PC-9 (cell line): ENCODE measurements around the gene GRIP2. TPM values are rescaled to one million over a fixed set of nuclear protein-coding genes. Genes with fewer than 3 reads are reported as not detected.

Experiments
- BruUV-seq: library from RNA; stranded (reverse); fragments of 400-500 nt; replicated peaks from 2 replicates; lab custom pipeline; 2021; lab: Mats Ljungman, UMichigan
- CTCF ChIA-PET: fragments of 300-600 bp; sonication (Branson Sonifier 250); formaldehyde crosslinking; loops from one replicate; lab custom pipeline; 2022; ENCODE audit warnings: antibody characterized with exemption; lab: Charles Lee
- POLR2A ChIA-PET: fragments of 300-600 bp; sonication (Branson Sonifier 250); formaldehyde crosslinking; loops from one replicate; lab custom pipeline; 2022; ENCODE audit warnings: antibody characterized with exemption; ENCODE audit not compliant: unreplicated experiment; lab: Charles Lee
- DNase-seq, 2 experiments: peaks; one replicate each; pipeline versions ENCODE4 v3.0.0 to v3.0.0-alpha.2; 2015 to 2022; ENCODE audit warnings: mixed read lengths in 1 of 2
- H2AFZ ChIP-seq: fragments of 200-600 bp; sonication (generic); 2 replicates; pipeline ENCODE4 v1.8.1; 2017; ENCODE audit warnings: antibody characterized with exemption
- H3F3A ChIP-seq: fragments of 200-600 bp; sonication (generic); 2 replicates; pipeline ENCODE4 v1.8.1; 2017; ENCODE audit warnings: antibody characterized with exemption, mild to moderate bottlenecking, low read depth; ENCODE audit not compliant: insufficient read depth
- H3K27ac ChIP-seq: fragments of 200-600 bp; sonication (generic); 2 replicates; pipeline ENCODE4 v1.6.1; 2016; ENCODE audit warnings: mixed run types
- H3K27me3 ChIP-seq: fragments of 200-600 bp; sonication (generic); 2 replicates; pipeline ENCODE4 v1.6.1; 2016; ENCODE audit warnings: low read depth, mixed run types; ENCODE audit not compliant: insufficient read depth
- H3K36me3 ChIP-seq: fragments of 200-600 bp; sonication (generic); 2 replicates; pipeline ENCODE4 v1.6.1; 2016; ENCODE audit warnings: low read depth, mixed run types
- H3K4me1 ChIP-seq: fragments of 200-600 bp; sonication (generic); replicated peaks from 2 replicates; pipeline ENCODE4 v1.6.1; 2016; ENCODE audit warnings: mixed run types; ENCODE audit not compliant: insufficient read depth
- H3K4me2 ChIP-seq: fragments of 200-600 bp; sonication (generic); 2 replicates; pipeline ENCODE4 v1.6.1; 2017; ENCODE audit warnings: mixed run types
- H3K4me3 ChIP-seq: fragments of 200-600 bp; sonication (generic); 2 replicates; pipeline ENCODE4 v1.6.1; 2016; ENCODE audit warnings: mixed run types
- H3K79me2 ChIP-seq: fragments of 200-600 bp; sonication (generic); 2 replicates; pipeline ENCODE4 v1.6.1; 2017; ENCODE audit warnings: low read depth, mixed run types
- H3K9me2 ChIP-seq: fragments of 200-600 bp; sonication (generic); 2 replicates; pipeline ENCODE4 v1.8.1; 2017; ENCODE audit warnings: mild to moderate bottlenecking; ENCODE audit not compliant: insufficient read depth
- H3K9me3 ChIP-seq: fragments of 200-600 bp; sonication (generic); 2 replicates; pipeline ENCODE4 v1.8.1; 2016; ENCODE audit warnings: low read depth; ENCODE audit not compliant: insufficient read depth
- H4K20me1 ChIP-seq: fragments of 200-600 bp; sonication (generic); 2 replicates; pipeline ENCODE4 v1.8.1; 2017; ENCODE audit not compliant: insufficient read depth
- EZH2 ChIP-seq: fragments of 200-600 bp; sonication (generic); IDR thresholded peaks from 2 replicates; pipeline ENCODE4 v1.8.0; 2017; ENCODE audit warnings: antibody characterized with exemption, low read depth
- intact Hi-C: fragments of 100-400 bp; cut with micrococcal nuclease; formaldehyde crosslinking; loops from one replicate; pipeline ENCODE4 v1.10.0; 2022; ENCODE audit not compliant: unreplicated experiment
- total RNA-seq: library from RNA; stranded (reverse); gene quantifications from 2 replicates; pipeline ENCODE4 v1.2.3, GENCODE V29; 2021
- TF ChIP-seq, protein P1 (sequence below): fragments of 200-600 bp; sonication (generic); conservative IDR thresholded peaks from 2 replicates; pipeline ENCODE4 v1.6.1; 2017; ENCODE audit warnings: mixed run types, antibody characterized with exemption, mild to moderate bottlenecking, moderate library complexity

GRIP2 gene
- total RNA-seq, 1 experiment from 2014 or later: not detected

DNA sequence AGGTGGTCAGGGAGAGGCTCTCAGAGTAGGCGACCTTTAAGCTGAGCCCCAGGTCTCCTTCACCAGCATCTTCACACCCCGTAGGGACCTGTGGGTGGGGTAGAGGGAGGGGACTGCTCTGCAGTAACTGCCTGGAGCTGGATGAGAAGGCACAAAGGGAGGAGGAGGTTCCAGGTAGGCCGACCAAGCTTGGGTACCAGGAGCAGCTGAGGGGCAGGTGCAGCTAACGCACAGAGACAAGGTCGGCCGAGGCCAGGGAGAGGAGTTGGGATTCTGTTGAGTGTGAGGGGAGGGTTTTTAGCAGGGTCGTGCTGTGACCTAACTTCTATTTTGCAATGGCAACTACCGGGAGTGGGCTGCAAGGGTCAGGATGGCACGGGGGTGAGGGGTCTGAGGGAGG, 5.9 kb upstream of the GRIP2 start:
- Histone ChIP-seq H3K79me2 (no peaks in the 10 kb centered on the region), H3K27ac (no peak overlapping the region), H3K4me1 (no peaks in the 10 kb centered on the region), H3K4me2 (no peak overlapping the region), H2AFZ (no peak overlapping the region), H3F3A (no peaks in the 10 kb centered on the region), H3K27me3 (peaks cover 47% of the 10 kb centered on the region), H3K36me3 (no peaks in the 10 kb centered on the region), H3K9me2 (no peaks in the 10 kb centered on the region), H3K9me3 (no peaks in the 10 kb centered on the region), H3K4me3 (no peak overlapping the region), H4K20me1 (no peaks in the 10 kb centered on the region)
- intact Hi-C loops: no loop called here
- POLR2A ChIA-PET: no interaction called here
- DNase-seq: no peak
- no peak for TF ChIP-seq EZH2
- TF ChIP-seq, protein P1, sequence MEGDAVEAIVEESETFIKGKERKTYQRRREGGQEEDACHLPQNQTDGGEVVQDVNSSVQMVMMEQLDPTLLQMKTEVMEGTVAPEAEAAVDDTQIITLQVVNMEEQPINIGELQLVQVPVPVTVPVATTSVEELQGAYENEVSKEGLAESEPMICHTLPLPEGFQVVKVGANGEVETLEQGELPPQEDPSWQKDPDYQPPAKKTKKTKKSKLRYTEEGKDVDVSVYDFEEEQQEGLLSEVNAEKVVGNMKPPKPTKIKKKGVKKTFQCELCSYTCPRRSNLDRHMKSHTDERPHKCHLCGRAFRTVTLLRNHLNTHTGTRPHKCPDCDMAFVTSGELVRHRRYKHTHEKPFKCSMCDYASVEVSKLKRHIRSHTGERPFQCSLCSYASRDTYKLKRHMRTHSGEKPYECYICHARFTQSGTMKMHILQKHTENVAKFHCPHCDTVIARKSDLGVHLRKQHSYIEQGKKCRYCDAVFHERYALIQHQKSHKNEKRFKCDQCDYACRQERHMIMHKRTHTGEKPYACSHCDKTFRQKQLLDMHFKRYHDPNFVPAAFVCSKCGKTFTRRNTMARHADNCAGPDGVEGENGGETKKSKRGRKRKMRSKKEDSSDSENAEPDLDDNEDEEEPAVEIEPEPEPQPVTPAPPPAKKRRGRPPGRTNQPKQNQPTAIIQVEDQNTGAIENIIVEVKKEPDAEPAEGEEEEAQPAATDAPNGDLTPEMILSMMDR: no peak
- no TSS peak for BruUV-seq
- CTCF ChIA-PET: interaction anchor here (0.6 kb wide), 1 partner anchor 274 kb away, joined by 3 read pairs; no protein-coding TSS in a partner anchor

DNA sequence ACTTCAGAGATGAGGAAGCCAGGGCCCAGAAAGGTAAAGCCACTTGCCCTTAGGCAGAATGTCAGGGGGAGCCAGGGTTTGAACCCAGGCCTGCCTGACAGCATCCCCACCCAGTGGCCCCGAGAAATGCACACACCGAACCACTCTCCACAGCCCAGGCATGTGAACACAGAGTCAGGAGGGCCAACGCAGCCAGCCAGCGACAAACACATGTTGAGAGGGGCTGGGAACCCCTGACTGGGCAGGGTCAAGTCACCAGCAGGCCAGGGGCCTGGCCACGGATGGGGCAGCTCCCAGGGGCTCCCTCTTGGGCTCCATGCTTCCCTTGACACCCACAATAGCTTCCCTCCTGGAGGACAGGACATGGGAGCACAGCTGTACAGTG, 5.1 kb upstream of the GRIP2 start:
- Histone ChIP-seq H4K20me1 (no peaks in the 10 kb centered on the region), H3K9me2 (no peaks in the 10 kb centered on the region), H3K4me1 (no peaks in the 10 kb centered on the region), H3K4me3 (no peak overlapping the region), H3K27me3 (peaks cover 47% of the 10 kb centered on the region), H3K79me2 (no peaks in the 10 kb centered on the region), H3K36me3 (no peaks in the 10 kb centered on the region), H3K9me3 (no peaks in the 10 kb centered on the region), H2AFZ (no peak overlapping the region), H3F3A (no peaks in the 10 kb centered on the region), H3K27ac (no peak overlapping the region), H3K4me2 (no peak overlapping the region)
- no TSS peak for BruUV-seq
- DNase-seq: no peak
- intact Hi-C loops: no loop called here
- TF ChIP-seq, protein P1: no peak
- no peak for TF ChIP-seq EZH2
- ChIA-PET CTCF (no interaction called here), POLR2A (no interaction called here)

DNA sequence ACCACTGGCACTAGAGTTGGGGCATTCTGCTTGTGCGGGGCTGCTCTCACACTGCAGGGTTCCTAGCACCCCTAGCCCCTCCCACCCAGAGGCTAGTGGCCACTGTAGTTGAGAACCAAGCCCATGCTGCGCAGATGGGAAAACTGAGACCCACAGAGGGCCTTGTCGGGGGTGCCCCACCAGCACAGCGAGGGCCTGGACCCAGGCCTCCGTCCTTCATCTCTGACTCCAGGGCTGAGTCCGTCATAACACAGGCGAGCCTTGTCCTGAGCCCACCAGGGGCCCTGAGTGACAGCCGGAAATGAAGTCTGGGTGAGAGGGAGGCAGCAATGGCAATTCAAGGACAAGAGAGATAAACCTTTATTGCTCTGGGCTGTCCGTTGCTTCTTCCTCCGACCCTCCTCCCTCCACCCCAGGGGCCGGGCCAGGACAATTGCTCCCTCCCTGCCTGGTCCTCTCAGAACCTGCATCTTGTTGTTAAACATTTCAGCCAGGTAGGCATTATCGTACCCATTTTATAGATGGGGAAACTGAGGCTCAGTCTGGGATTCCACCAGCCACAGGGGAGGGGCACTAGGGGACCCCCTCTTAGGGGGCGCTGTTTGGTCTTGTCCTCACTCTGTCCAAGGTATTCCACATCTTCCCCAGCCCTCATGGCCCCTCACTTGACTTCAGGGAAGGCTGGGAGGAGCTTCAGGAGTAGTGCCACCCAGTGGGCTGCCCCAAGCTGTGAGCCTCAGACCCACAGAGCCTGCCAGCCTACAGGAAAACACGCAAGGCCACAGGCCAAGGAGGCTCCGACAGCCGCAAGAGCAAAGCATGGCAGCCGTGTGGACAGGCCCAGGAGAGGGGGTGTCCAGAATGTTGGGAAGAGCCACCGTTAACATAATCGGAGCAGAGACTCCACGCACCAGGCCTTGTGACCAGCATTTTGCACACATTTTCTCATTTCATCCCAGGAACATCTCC, 4.4 kb upstream of the GRIP2 start:
- no TSS peak for BruUV-seq
- peaks cover 46% of the 10 kb centered on the region for H3K27me3 ChIP-seq
- CTCF ChIA-PET: no interaction called here

More for the DNA sequence above, 4.4 kb upstream of the GRIP2 start:
- no peaks in the 10 kb centered on the region for H3K4me1 ChIP-seq
- no peak overlapping the region for H2AFZ ChIP-seq
- no peak for TF ChIP-seq EZH2
- TF ChIP-seq, protein P1: no peak
- H3K4me2 ChIP-seq: no peak overlapping the region
- H3F3A ChIP-seq: no peaks in the 10 kb centered on the region
- POLR2A ChIA-PET: no interaction called here
- H3K36me3 ChIP-seq: no peaks in the 10 kb centered on the region
- no peaks in the 10 kb centered on the region for H4K20me1 ChIP-seq
- no peak for DNase-seq
- H3K79me2 ChIP-seq: no peaks in the 10 kb centered on the region
- intact Hi-C loops: no loop called here
- H3K9me2 ChIP-seq: no peaks in the 10 kb centered on the region
- no peak overlapping the region for H3K27ac ChIP-seq
- no peak overlapping the region for H3K4me3 ChIP-seq
- no peaks in the 10 kb centered on the region for H3K9me3 ChIP-seq
